Ishikawa (cell line): ENCODE results near the gene NMT2.

Experiments used
- EP300 ChIP-seq: IDR thresholded peaks from 2 replicates; pipeline ENCODE4 v1.6.1; 2012; ENCODE audit warnings: borderline replicate concordance
- FOXM1 ChIP-seq: IDR thresholded peaks from 2 replicates; pipeline ENCODE4 v1.6.1; 2012; ENCODE audit warnings: low read depth, borderline replicate concordance
- MAX ChIP-seq: IDR thresholded peaks from 2 replicates; pipeline ENCODE4 v1.6.1; 2012
- TAF1 ChIP-seq: IDR thresholded peaks from 2 replicates; pipeline ENCODE4 v1.6.1; 2012; ENCODE audit warnings: low read depth, mild to moderate bottlenecking
- YY1 ChIP-seq: IDR thresholded peaks from 2 replicates; pipeline ENCODE4 v1.6.1; 2012; ENCODE audit warnings: low read depth
- TF ChIP-seq, protein P1 (sequence below): IDR thresholded peaks from 2 replicates; pipeline ENCODE4 v1.6.1; 2012

DNA sequence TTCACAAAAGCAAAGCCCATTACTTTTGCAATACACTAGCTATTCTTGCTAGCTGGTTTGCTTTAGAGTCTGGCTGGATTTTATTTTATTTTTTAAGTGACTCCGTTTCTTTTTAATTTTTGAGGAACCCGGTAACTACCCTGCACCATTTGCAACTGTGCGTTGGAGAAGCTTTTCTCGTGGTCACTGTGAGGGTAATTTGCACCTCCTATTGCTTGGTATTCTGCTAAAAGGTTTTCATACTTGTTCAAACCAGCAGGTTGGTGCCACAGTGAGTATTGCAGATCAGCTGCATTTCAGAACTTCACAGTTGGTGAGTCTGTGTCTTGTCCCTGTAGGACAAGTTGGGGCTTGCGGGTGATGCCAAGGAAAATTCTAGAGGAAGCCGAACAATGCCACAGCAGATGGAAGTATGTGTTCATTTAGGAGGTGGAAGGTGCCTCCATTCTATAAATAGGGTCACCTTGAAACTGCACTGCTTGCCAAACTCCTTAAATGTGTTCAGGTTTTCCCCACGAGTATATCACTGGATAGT is 3.9 kb upstream of the NMT2 start:
- TF ChIP-seq EP300, result no peak
- no peak for TF ChIP-seq TAF1
- no peak for TF ChIP-seq FOXM1
- no peak for TF ChIP-seq MAX
- TF ChIP-seq YY1, result no peak
- TF ChIP-seq, protein P1, sequence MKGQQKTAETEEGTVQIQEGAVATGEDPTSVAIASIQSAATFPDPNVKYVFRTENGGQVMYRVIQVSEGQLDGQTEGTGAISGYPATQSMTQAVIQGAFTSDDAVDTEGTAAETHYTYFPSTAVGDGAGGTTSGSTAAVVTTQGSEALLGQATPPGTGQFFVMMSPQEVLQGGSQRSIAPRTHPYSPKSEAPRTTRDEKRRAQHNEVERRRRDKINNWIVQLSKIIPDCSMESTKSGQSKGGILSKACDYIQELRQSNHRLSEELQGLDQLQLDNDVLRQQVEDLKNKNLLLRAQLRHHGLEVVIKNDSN, result no peak
